GM12878 (cell line): ENCODE measurements around the gene SYPL1. TPM values are rescaled to one million over a fixed set of nuclear protein-coding genes. Genes with fewer than 3 reads are reported as not detected.

Source experiments
- ATAC-seq: fragments of 200-7000 bp; cut with Tn5 transposase; 3 replicates; pipeline ENCODE4 v1.9.1; 2020; ENCODE audit warnings: mild to moderate bottlenecking, moderate library complexity
- BruUV-seq: library from RNA; stranded (reverse); fragments of 400-500 nt; replicated peaks from 2 replicates; lab custom pipeline; 2021; lab: Mats Ljungman, UMichigan
- CTCF ChIA-PET: fragments of 300-600 bp; sonication (Branson Sonifier 250); formaldehyde crosslinking; extraction: SDS; loops from one replicate; lab custom pipeline; 2021; ENCODE audit warnings: inconsistent platforms; lab: Yijun Ruan, JAX
- POLR2A ChIA-PET: fragments of 350-600 bp; formaldehyde crosslinking; extraction: SDS; loops from one replicate; lab custom pipeline; 2021; ENCODE audit warnings: inconsistent platforms; lab: Charles Lee
- RAD21 ChIA-PET: fragments of 300-600 bp; sonication (Branson Sonifier 250); formaldehyde crosslinking; loops from one replicate; lab custom pipeline; 2023; ENCODE audit warnings: antibody characterized with exemption; ENCODE audit not compliant: unreplicated experiment; lab: Charles Lee
- SMC1A ChIA-PET: fragments of 300-600 bp; sonication (Branson Sonifier 250); formaldehyde crosslinking; loops from one replicate; lab custom pipeline; 2023; ENCODE audit not compliant: unreplicated experiment, uncharacterized antibody; lab: Charles Lee
- DNase-seq: peaks from one replicate; pipeline ENCODE4 v3.0.0-alpha.2; 2011; ENCODE audit warnings: low read depth, low spot score
- FAIRE-seq: peaks from 3 replicates; lab custom pipeline; 2011; peaks lifted over from hg19 to GRCh38; lab: Jason Lieb, UNC
- H2AFZ ChIP-seq: 2 replicates; pipeline ENCODE4 v1.6.0; 2011; ENCODE audit warnings: low read depth, low read length, control low read depth; ENCODE audit not compliant: control insufficient read depth
- H3K27ac ChIP-seq: 2 replicates; pipeline ENCODE4 v1.5.1; 2011; ENCODE audit warnings: control low read depth; ENCODE audit not compliant: control insufficient read depth, insufficient read depth
- H3K27me3 ChIP-seq, 2 experiments: replicated peaks in 1 of 2; 2 replicates each; pipeline versions ENCODE4 v1.6.0 to v1.6.1; 2011; ENCODE audit warnings: low read length in 1 of 2; ENCODE audit not compliant: control insufficient read depth in 2 of 2, insufficient read depth in 2 of 2
- H3K36me3 ChIP-seq, 2 experiments: 2 replicates each; pipeline ENCODE4 v1.5.1; 2011; ENCODE audit warnings: low read length in 1 of 2; ENCODE audit not compliant: control insufficient read depth in 2 of 2, insufficient read depth in 2 of 2
- H3K4me1 ChIP-seq: 2 replicates; pipeline ENCODE4 v1.6.1; 2011; ENCODE audit warnings: mild to moderate bottlenecking, low read length, moderate library complexity, mixed read lengths; ENCODE audit not compliant: control insufficient read depth, insufficient read depth
- H3K4me2 ChIP-seq: 2 replicates; pipeline ENCODE4 v1.6.0; 2011; ENCODE audit warnings: control low read depth; ENCODE audit not compliant: control insufficient read depth, insufficient read depth
- H3K4me3 ChIP-seq: fragments of 200-600 bp; sonication (generic); 2 replicates; pipeline ENCODE4 v1.5.1; 2016
- H3K79me2 ChIP-seq: 2 replicates; pipeline ENCODE4 v1.6.0; 2011; ENCODE audit warnings: low read length; ENCODE audit not compliant: control insufficient read depth, insufficient read depth
- H3K9ac ChIP-seq: 2 replicates; pipeline ENCODE4 v1.8.0; 2011; ENCODE audit warnings: low read length, control low read depth, mixed read lengths; ENCODE audit not compliant: control insufficient read depth, insufficient read depth
- H3K9me3 ChIP-seq: replicated peaks from 3 replicates; pipeline ENCODE4 v1.5.1; 2011; ENCODE audit warnings: mild to moderate bottlenecking, low read length; ENCODE audit not compliant: control insufficient read depth, insufficient read depth
- H4K20me1 ChIP-seq: 2 replicates; pipeline ENCODE4 v1.6.0; 2011; ENCODE audit not compliant: control insufficient read depth, insufficient read depth
- BCL3 ChIP-seq: IDR thresholded peaks from 2 replicates; pipeline ENCODE4 v1.6.1; 2011; ENCODE audit warnings: borderline replicate concordance, low read depth, mild to moderate bottlenecking, moderate library complexity, low read length; ENCODE audit not compliant: insufficient read depth, poor library complexity, severe bottlenecking
- EED ChIP-seq: sonication (generic); IDR thresholded peaks from 2 replicates; pipeline ENCODE4 v1.6.1; 2016; ENCODE audit warnings: antibody characterized with exemption, low read depth
- ELK1 ChIP-seq: IDR thresholded peaks from 2 replicates; pipeline ENCODE4 v1.6.1; 2012; ENCODE audit warnings: low read depth, low read length, improper control_type of control experiment
- EZH2 ChIP-seq: IDR thresholded peaks from 2 replicates; pipeline ENCODE4 v1.6.1; 2012; ENCODE audit warnings: low read depth, mild to moderate bottlenecking, control low read depth, inconsistent platforms, low read length, borderline replicate concordance; ENCODE audit not compliant: control insufficient read depth
- FOXM1 ChIP-seq: IDR thresholded peaks from 2 replicates; pipeline ENCODE4 v1.6.1; 2012; ENCODE audit warnings: low read depth, mild to moderate bottlenecking, inconsistent platforms, low read length, moderate library complexity
- HDAC2 ChIP-seq: fragments of 200-600 bp; sonication (generic); IDR thresholded peaks from 2 replicates; pipeline ENCODE4 v1.6.1; 2017
- NR2C2 ChIP-seq: IDR thresholded peaks from 2 replicates; pipeline ENCODE4 v1.6.1; 2011; ENCODE audit warnings: borderline replicate concordance, low read depth; ENCODE audit not compliant: control insufficient read depth, insufficient read length
- TAF1 ChIP-seq: IDR thresholded peaks from 2 replicates; pipeline ENCODE4 v1.6.1; 2011; ENCODE audit warnings: mild to moderate bottlenecking, low read depth, low read length, borderline replicate concordance
- ZNF687 ChIP-seq: fragments of 450-650 bp; IDR thresholded peaks from 2 replicates; pipeline ENCODE4 v1.6.1; 2017; ENCODE audit warnings: mild to moderate bottlenecking, moderate library complexity
- WGBS: methylation state at CpG from one replicate; pipeline ENCODE4 v1.1.6; 2016; ENCODE audit warnings: low lambda C conversion rate; ENCODE audit not compliant: insufficient replicate concordance, insufficient coverage; ENCODE audit errors: missing lambda C conversion rate; 5-methylcytosine and 5-hydroxymethylcytosine counted together
- in situ Hi-C: fragments of 300-500 bp; cut with MboI; formaldehyde crosslinking; loops from 9 replicates; pipeline ENCODE4 v1.14.3; 2018; ENCODE audit warnings: mixed read lengths
- intact Hi-C: fragments of 100-400 bp; cut with micrococcal nuclease; formaldehyde crosslinking; loops from one replicate; pipeline ENCODE4 v1.14.2; 2022; ENCODE audit not compliant: unreplicated experiment
- polyA plus RNA-seq, 11 experiments: library from polyadenylated mRNA; depleted of rRNA in 4 of 11; unstranded in 6 of 11; stranded (reverse) in 5 of 11; fragments of >200 nt; fragmentation: Nextera tagmentation in 4 of 11; fragmentation: Illumina TruSeq in 1 of 11; extraction: Ambion mirVana in 4 of 11; extraction: Trizol in 1 of 11; gene quantifications; 1 replicate in 1 of 11; 2 replicates in 10 of 11; pipeline versions ENCODE4 v1.2.1 to v1.2.3, GENCODE V29; 2011 to 2016; ENCODE audit warnings: inconsistent platforms in 2 of 11, missing spikeins in 2 of 11, low read depth in 1 of 11
- total RNA-seq, 4 experiments: library from RNA; depleted of rRNA in 3 of 4; stranded (reverse); fragments of >200 nt in 3 of 4; fragmentation: Illumina TruSeq in 1 of 4; extraction: Trizol in 1 of 4; gene quantifications; 2 replicates each; pipeline versions ENCODE4 v1.2.1 to v1.2.3, GENCODE V29; 2013 to 2021

Gene SYPL1
- total and polyA plus RNA-seq, 10 of the 15 experiments (the other 5 are each of a cell fraction or from before 2014, with no cell fraction given): 34.5 to 177 (median 87.3) TPM

- Histone ChIP-seq H3K79me2 (no peaks in the 10 kb centered on the region), H3K4me2 (no peak overlapping the region), H4K20me1 (no peaks in the 10 kb centered on the region), H3K27ac (no peak overlapping the region), H3K27me3 (peaks cover 0 to 2% of the 10 kb centered on the region in 2 experiments; a peak in 2 of 4 replicates), H3K4me1 (no peaks in the 10 kb centered on the region), H3K9me3 (no peaks in the 10 kb centered on the region), H3K9ac (no peak overlapping the region), H3K36me3 (no peaks in the 10 kb centered on the region)
- intact Hi-C loops: no loop called here
- no TSS peak for BruUV-seq
- no peak for DNase-seq
- ATAC-seq: no peak
- POLR2A ChIA-PET: no interaction called here
- WGBS: 55% methylated on average over 7 of the region's 7 CpGs
- SMC1A ChIA-PET: interaction anchor here (0.7 to 2.6 kb wide), 9 partner anchors 10 to 70 kb away, joined by 3 to 8 read pairs (median 3); partner anchors contain the start of gene SYPL1
- RAD21 ChIA-PET: no interaction called here
- CTCF ChIA-PET: interaction anchor here (0.7 to 1.6 kb wide), 3 partner anchors 9 to 83 kb away, joined by 4 to 6 read pairs (median 4); no protein-coding TSS in a partner anchor
- TF ChIP-seq BCL3: no peak
- no peak for TF ChIP-seq ELK1
- TF ChIP-seq FOXM1: no peak
- no peak for TF ChIP-seq EED
- no peak for TF ChIP-seq NR2C2
- TF ChIP-seq ZNF687: no peak
- TF ChIP-seq EZH2: no peak
- TF ChIP-seq HDAC2: no peak
- no peak for TF ChIP-seq TAF1
- TF ChIP-seq, all 136 proteins: peak for 0
- in situ Hi-C loops: no loop called here
- Histone ChIP-seq H2AFZ (no peak overlapping the region), H3K4me3 (no peak overlapping the region)
- no peak for FAIRE-seq
These were observed 14.2 kb upstream of the SYPL1 start for GRCh38 chr7:106126170-106126938.
